ENCODE results near the gene ASTN2. TPM values are rescaled to one million over a fixed set of nuclear protein-coding genes. Genes with fewer than 3 reads are reported as not detected.

ASTN2 gene
- polyA plus RNA-seq, 3 donors, result 15.1 to 17.1 (median 15.6) TPM

DNA sequence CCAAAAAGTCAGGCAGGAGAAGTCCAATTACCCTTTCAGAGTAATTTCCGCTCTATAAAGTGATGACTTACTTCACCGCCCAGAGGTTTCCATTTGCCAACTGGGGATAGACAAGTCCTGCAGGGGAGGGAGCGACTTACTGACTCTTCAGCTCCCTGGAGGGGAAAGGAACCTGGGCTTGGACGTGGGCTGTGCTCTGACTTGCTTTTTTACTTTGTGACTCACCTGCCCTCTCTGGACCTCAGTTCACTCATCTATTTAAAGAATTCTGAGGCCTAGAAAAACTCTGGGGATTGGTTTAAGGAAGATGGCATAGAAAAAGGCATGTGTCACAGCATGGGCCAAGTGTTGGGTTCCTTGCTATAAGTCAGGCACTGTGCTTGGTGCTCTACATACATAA, 908.2 kb downstream of the ASTN2 start:
- DNase-seq (ENCODE audit: low read depth in 3 of 3, low spot score in 2 of 3), result no peak

DNA sequence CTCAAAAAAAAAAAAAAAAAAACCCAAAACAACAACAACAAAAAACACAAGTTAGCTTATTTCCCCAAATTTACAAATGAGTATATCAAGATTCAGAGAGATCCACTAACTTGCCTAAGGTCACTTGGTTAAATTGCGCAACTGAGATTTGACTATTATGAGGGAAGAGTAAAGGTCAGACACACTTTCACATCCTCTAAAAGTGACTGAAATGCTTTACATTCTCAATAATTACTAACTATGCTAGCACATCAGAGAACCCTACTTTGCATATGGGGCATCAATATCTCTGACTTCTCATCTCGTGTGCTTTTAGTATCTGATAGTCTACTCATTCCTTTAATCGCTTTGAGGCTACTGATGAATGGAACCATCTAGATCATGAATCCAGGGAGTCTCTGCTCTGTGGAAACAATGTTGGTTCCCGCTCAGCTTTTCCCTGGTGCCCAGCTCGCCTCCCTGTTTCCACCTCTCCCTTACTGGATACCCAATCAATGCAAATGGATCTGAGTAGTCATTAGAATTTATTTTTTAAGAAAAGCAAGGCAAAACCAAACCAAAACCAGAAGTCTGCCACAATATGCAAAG, 909.9 kb downstream of the ASTN2 start:
- DNase-seq (ENCODE audit: low read depth in 3 of 3, low spot score in 2 of 3), result no peak

DNA sequence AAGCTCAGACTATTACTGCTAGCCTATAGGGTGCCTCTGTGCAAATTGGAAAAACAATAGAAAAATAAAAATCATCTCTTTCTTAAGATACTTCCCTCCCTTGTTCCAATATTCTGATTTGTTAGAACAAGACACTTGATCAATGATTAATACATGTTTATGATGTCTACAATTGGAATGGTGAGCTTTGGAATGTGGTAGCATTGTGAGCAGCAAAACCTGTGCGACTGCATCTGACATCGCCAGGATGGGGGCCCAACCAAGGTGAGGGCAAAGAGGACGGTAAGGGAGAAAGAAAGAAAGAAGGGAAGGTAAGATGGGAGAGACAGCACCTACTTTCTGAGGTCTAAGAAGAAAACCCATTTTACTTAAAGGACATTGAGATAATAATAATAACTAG, 910.8 kb downstream of the ASTN2 start:
- no peak for DNase-seq (ENCODE audit: low read depth in 3 of 3, low spot score in 2 of 3)

DNA sequence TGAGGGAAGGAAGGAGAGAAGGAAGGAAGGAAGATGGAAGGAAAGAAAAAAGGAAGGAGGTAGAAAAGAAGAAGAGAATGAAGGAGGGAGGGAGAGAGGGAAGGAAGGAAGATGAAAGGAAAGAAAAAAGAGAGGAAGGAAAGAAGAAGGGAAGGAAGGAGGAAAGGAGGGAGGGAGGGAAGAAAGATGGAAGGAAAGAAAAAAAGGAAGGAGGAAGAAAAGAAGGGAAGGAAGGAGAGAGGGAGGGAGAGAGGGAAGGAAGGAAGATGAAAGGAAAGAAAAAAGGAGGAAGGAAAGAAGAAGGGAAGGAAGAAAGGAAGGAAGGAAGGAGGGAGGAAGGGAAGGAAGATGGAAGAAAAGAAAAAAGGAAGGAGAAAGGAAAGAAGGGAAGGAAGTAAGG, 912.1 kb downstream of the ASTN2 start:
- no peak for DNase-seq (ENCODE audit: low read depth in 3 of 3, low spot score in 2 of 3)

DNA sequence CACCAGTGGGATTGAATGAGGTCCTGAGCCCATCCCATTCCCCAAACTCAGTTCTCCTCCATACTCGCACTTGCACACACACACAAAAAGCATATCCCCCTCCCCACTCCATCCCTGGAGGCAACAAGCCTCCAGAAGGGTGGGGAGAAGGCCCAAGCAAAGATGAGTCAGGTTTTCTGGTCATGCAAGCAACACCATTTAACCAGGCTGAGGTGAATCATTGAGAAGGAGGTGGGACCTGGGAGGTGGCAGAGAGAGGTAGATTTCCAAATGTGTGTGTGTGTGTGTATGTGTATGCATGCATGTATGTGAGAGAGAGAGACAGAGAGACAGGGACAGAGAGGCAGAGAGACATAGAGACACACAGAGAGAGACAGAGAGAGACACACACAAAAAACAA, 913.0 kb downstream of the ASTN2 start:
- DNase-seq (ENCODE audit: low read depth in 3 of 3, low spot score in 2 of 3), result no peak

DNA sequence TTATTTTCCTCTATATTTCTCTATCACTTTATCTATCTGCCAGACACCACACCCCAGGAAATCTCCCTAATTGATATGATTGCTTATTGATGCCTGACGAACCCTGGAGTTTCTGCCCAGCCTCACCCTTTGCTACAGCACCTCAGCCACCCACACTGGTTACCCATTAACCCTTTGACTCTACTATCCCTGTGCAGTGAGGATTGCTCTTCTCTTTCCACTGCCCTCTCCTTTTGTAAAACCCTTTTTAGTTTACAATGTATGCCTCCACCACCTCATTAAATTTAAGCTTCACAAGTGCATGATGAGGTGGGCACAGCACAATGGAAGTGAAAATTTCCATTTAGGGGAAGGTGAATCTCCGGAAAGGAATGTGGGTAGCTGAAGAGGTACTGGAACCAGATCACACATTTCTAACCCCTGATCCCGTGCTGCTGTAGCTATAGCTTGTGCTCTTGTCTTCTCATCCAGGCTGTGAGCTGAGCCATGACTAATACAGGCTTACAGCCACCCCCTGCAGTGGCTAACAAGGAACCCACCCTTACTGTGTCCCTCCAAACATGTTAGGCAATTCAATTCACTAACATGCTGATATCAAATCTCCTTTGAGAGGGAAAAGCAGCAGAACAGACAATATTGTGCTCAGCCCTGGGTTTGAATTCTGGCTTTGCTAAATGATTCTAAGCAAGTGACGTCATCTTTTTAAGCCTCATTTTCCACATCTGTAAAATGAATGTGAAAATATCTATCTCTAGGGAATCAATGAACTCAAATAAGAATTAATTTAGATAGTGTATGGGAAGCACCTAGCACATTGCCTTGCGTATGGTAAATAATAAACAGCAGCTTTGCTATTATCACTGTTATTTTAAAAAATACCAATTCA, 914.6 kb downstream of the ASTN2 start:
- DNase-seq (ENCODE audit: low read depth in 3 of 3, low spot score in 2 of 3), result no peak

DNA sequence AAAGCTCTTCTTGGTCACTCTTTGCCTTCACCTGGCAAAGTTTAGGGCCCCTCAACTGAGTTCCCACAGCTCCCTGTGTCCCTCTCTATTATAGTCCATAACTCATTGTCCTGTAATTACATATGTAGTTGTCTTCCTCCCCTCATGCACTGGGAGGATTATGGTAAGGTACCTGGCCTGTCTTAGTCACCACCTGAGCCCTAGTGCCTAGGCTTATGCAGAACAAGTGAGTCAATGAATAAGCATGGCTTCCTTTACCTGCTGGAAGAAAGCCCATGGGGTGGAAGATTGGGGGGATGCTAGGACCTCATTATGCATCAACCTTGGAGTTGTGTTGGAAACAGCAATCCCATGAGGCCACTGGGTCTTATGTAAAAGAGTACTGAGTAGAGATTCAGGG, 915.4 kb downstream of the ASTN2 start:
- DNase-seq (ENCODE audit: low read depth in 3 of 3, low spot score in 2 of 3), result no peak

DNA sequence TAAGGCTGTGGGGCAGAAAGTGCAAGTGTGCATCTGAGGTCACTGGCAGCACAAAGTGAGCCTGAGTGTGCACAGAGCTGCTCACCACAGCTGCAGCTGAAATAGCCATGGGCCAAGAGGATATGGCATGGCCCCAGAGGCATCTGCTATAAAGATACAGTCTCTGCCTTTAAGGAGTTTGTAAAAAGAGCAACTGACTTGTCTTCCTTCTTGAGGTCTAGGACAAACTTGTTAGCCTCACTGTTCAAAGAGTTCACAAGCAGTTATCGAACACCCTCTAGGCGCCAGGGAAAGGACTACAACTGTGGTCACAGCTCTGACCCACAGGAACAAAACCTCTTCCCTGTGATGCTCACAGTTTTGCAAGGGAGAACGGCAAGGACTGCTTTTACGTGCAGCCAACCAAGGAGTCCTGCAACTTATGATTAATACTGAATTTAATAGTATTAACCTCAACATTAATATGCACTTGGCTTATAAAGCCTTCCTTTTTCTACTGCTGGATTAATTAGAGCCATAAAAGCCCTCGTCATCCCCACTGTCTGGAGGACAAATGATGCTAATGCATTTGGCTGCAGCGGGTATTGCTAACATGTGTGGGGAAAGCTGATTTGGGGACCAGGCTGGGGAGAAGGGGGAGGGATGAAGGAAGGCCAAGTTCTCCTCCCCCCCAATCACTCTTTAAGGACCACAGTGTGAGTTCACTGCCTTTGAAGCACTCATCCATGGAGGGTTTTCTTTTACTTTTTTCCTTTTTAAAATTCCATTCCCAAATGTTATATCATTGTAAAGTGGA, 917.6 kb downstream of the ASTN2 start:
- no peak for DNase-seq (ENCODE audit: low read depth in 3 of 3, low spot score in 2 of 3)

DNA sequence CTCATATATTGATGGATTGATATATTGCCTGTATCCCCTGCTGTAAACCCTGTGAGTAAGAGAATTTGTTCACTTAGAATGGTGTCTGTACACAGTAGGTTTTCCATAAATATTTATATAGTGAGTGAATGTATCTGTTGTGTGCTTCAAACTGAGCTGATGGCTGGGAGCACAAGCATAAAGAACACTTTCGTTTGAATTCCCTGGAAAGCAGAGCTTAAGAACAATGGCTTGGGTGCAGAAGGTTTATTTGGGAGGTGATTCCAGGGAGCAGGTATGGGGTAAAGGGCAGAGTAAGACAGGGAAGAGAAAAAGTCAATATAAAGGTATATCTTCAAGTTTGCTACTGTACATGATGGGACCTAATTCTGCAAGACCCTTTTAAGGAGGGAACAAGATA, 918.7 kb downstream of the ASTN2 start:
- no peak for DNase-seq (ENCODE audit: low read depth in 3 of 3, low spot score in 2 of 3)

DNA sequence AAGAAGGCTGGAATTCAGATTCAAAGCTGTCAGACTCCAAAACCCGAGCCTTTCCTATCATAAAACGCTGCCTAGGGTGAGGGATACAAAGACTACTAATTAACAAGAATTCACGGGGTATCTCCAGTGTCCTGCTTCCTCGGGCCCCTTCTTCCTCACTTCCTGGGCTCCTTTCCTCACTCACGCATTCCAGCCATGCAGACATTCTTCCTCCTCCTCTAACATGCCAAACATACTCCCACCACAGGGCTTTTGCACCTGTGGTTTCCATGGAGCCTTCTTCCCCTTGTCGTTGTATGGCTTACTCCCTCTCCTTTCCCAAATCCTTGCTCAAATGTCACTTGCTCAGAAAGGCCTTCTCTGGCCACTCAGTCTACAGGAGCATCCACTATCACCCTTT, 919.1 kb downstream of the ASTN2 start:
- DNase-seq (ENCODE audit: low read depth in 3 of 3, low spot score in 2 of 3), result no peak

DNA sequence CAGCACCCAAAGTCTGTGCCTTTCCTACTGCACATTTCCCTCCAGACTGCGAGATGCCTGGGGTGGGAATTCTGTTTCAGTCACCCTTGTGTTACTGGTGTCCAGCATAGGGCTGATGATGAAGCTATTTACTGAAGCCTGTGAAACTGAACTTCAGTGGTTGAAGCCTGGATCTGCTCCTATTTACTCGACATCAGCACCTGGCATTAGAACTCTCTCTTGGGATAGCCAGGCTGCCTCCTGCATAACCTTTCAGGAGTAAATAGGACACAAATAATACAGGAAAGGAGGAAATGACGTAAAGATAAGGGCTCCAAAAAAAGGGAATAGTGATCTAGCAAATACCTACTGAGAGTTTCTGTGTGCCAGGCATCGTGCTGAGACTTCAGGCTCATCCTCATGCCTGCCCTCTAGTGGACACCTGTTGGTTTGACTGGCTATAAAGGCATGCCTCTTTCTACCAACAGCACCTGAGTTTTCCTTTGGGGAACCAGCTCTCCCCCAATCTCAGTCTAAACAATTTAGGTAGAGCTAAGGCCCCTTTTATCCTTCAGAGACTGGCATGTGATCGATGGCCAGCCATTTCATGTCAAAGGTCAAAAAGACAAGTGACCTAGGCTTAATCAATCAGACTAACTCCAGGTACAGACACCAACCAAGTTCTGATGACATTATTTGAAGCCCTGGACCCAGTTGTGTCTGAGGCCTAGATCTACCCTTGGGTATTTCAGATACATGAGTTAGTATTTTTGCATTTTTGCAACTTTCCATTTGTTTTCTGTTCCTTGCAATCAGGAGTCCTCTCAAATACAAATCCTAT, 919.8 kb downstream of the ASTN2 start:
- no peak for DNase-seq (ENCODE audit: low read depth in 3 of 3, low spot score in 2 of 3)

DNA sequence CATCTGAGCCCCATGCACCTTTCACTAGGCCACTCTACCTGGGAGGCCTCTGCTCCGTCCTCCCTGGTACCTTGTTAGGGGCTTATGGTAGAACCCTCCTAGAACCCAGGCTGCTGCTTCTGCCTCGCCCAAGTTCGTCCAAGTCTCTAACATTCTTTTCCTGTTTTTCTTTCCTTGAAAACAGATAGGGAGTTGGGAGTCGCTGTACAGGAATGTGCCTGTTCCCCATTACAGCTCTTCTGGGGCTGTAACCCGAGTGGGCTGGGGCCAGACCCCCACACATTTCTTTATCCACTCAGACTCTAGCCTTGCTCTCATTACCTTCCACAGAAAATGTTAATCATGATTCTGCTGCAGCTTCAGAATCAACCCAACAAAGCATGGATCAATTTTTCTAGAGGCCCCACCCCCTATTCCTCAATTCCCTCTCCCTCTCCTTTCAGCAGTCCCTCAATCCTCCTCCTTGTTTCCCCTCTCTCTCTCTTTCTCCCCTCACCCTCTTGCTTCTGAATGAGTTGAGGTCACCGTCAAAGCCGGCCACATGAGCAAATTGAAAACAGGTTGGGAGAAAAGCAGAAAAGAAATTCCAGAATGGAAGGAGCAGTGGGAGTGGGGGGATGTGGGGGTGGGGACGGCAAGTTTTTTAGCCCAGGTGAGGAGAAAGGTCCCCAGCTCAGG, 921.5 kb downstream of the ASTN2 start:
- DNase-seq (ENCODE audit: low read depth in 3 of 3, low spot score in 2 of 3), result no peak

DNA sequence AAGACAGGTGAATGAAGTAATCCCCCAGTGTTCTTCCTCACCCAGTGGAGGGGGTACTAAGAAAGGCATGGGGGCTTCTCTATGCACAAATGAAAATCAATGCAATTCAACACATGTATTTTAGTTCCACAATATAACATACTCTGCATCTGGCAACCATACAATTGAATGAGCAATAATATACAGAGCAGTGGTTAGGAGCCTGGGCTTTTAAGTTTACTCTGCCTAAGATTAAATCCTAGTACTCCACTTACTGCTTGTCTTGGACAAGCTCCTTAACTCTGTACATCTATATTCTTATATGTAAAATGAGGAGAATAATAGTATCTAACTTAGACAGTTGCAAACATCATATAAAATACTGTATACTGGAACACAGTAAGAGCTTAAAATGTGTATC, 923.2 kb downstream of the ASTN2 start:
- DNase-seq (ENCODE audit: low read depth in 3 of 3, low spot score in 2 of 3), result no peak

DNA sequence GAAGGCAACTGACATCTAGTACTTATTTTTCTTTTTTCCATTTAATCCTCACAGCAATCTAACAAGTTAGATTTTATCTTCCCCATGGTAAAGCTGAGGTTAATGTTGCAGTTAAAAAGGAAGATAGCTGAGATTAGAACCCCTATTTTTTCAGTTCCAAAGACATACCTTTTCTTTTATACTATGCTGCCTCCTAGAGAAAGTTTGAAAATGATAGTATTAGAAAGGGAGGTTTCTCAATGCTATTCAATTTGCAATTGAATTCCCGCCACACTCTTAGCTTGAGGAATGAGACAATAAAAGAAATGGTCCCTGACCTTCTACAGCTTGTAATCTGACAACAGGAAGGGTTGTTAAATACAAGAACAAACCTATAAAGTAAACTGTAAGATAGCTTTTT, 923.6 kb downstream of the ASTN2 start:
- DNase-seq (ENCODE audit: low read depth in 3 of 3, low spot score in 2 of 3), result no peak

DNA sequence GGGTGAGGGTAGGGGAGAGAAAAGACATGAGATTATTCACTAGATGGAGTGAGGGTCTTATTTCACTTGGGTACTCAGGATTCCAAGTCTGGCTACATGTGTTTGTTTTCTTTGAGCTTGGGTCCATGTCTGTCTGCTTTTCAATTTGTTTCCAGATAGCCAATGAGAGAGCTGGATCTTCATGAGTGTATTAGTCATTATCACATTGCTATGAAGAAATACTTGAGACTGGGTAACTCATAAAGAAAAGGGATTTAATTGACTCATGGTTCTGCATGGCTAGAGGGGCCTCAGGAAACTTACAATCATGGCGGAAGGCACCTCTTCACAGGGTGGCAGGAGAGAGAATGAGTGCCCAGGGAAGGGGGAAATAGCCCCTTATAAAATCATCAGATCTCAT, 924.5 kb downstream of the ASTN2 start:
- DNase-seq (ENCODE audit: low read depth in 3 of 3, low spot score in 2 of 3), result no peak

DNA sequence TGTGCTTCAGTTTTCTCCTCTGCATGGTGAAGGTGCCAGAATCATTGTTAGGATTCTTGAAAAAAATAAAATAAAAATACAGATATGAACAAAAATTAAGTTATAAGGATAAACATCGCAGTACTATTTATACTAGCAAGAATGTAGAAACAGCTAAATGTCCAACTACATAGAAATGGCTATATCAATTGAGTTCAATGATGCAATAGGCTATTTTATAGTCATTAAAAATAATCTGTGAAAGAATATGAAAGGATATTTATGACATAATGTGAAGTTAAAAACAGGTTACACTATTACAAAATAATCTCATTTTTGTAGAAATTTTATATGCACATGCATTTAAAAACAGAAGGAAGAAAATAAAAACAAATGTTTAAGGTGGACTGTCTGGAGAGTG, 926.5 kb downstream of the ASTN2 start:
- no peak for DNase-seq (ENCODE audit: low read depth in 3 of 3, low spot score in 2 of 3)

DNA sequence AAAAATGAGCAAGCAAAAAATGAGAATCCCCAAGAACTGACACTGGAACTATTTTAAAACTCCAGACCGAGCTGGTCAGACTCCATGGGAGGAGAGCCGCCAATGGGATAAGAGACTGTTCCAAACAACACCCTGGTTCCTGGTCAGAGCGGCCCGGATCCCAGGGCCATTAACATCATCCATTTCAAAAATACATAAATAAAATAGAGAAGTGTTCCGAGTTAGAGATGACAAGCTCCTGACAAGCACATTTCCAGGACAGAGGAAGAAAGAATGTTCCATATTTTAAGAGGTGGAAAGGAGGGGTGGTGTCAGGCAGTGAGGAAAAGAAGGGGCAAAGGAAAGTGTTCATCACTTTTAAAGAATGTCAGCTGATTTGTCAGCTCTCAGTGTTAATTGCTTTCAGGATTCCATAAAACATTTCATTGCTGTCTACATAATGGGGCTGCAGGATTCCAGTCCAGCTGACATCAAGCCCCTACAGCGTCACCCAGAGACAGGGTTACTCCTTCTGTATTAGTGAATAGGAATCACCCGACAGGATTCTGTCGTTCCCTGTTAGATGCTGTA, 930.3 kb downstream of the ASTN2 start:
- no peak for DNase-seq (ENCODE audit: low read depth in 3 of 3, low spot score in 2 of 3)

DNA sequence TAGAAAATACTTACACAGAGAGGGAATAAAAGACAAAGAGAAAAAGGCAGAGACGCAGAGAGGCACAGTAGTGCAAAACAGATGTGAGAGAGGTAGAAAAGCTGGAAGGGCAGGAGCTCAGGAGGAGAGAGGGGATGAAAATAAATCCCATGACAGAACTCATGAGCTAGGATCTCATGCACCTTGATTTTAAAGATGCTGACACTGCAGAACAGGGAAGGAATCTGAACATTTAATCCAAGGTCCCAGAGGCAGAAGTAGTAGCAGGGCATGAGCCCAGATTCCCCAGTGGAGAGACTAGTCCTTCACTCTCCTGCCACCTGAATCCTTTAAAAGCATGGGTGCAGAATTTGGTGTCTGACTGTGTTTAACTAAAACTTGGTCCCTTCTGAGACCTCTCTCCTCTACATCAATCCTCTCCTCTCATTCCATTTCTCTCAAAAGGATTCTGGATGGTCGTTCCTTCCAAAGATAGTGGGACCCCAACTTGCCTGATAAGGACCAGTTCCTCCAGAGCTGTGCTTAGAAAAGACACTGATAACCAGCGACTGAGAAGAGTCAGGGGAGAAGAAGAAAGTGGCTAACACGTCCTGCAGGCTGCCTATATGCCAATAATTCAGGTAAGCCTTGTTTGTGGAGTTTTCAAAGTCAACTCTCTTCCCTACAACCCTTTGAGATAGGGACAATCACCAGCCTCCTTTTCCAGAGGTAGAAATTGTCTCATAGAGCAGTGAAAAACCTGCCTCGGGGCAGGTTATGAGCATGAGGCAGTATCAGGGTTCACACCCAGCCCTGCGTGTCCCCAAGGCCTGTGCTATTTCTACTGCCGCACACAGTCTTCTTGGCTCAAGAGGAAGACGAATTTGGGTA, 931.0 kb downstream of the ASTN2 start:
- no peak for DNase-seq (ENCODE audit: low read depth in 3 of 3, low spot score in 2 of 3)

DNA sequence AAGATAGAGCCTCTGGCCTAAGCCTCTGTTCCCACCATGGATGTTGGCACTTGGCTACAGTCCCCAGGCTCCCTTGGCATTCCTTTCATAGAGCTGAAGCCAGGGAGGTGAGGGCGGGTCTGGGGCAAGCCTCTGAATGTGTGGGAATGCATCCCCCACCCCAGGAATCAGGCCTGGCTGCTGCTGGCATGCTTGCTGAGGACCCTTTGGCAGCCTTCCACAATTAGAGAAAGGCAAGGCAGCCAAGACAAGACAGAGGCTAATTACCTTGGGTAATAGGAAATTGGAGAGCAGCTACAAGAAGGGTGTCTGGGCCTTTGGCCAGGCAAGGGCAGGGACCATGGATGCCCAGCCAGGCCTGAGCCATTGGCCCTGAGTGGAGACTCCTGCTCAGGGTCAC, 932.1 kb downstream of the ASTN2 start:
- DNase-seq (ENCODE audit: low read depth in 3 of 3, low spot score in 2 of 3), result no peak
